Measurements from ENCODE around the gene CHADL. TPM values are rescaled to one million over a fixed set of nuclear protein-coding genes. Genes with fewer than 3 reads are reported as not detected.

CHADL gene
- total and polyA plus RNA-seq, 9 of the 15 experiments (the other 6 are each of a cell fraction or from before 2014, with no cell fraction given) = not detected

DNA sequence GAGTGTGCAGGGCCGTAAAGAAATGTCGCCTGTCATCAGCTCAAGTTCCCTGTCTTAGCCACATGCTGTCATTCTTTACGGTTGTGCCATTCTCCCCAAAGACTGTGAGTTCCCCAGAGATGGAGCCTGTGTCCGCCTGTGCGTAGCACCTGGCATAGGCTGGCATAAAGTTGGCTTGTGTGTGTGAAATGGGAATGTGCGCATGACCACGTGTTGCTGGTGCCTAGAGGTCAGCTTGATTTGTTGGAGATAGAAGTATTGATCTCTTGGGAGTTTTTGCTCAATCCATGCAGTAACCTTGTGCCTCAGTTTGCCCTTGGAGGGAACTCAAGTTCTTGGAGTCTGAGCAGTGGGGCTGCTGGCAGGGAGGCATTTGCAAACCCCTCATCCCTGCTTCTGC is 9.4 kb downstream of the CHADL start (continued):
- TF ChIP-seq, protein P1, sequence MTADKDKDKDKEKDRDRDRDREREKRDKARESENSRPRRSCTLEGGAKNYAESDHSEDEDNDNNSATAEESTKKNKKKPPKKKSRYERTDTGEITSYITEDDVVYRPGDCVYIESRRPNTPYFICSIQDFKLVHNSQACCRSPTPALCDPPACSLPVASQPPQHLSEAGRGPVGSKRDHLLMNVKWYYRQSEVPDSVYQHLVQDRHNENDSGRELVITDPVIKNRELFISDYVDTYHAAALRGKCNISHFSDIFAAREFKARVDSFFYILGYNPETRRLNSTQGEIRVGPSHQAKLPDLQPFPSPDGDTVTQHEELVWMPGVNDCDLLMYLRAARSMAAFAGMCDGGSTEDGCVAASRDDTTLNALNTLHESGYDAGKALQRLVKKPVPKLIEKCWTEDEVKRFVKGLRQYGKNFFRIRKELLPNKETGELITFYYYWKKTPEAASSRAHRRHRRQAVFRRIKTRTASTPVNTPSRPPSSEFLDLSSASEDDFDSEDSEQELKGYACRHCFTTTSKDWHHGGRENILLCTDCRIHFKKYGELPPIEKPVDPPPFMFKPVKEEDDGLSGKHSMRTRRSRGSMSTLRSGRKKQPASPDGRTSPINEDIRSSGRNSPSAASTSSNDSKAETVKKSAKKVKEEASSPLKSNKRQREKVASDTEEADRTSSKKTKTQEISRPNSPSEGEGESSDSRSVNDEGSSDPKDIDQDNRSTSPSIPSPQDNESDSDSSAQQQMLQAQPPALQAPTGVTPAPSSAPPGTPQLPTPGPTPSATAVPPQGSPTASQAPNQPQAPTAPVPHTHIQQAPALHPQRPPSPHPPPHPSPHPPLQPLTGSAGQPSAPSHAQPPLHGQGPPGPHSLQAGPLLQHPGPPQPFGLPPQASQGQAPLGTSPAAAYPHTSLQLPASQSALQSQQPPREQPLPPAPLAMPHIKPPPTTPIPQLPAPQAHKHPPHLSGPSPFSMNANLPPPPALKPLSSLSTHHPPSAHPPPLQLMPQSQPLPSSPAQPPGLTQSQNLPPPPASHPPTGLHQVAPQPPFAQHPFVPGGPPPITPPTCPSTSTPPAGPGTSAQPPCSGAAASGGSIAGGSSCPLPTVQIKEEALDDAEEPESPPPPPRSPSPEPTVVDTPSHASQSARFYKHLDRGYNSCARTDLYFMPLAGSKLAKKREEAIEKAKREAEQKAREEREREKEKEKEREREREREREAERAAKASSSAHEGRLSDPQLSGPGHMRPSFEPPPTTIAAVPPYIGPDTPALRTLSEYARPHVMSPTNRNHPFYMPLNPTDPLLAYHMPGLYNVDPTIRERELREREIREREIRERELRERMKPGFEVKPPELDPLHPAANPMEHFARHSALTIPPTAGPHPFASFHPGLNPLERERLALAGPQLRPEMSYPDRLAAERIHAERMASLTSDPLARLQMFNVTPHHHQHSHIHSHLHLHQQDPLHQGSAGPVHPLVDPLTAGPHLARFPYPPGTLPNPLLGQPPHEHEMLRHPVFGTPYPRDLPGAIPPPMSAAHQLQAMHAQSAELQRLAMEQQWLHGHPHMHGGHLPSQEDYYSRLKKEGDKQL (CRISPR knock-in tag; IDR thresholded peaks at IDR 0.05; ENCODE audit: borderline replicate concordance) = no peak
- TF ChIP-seq STAG1 (CRISPR knock-in tag; IDR thresholded peaks at IDR 0.05; ENCODE audit: borderline replicate concordance) (no peak), NFIC (IDR thresholded peaks at IDR 0.05) (no peak), PYGO2 (tag; IDR thresholded peaks at IDR 0.05) (no peak), CTBP1 (IDR thresholded peaks at IDR 0.05; ENCODE audit: borderline replicate concordance) (no peak), FIP1L1 (IDR thresholded peaks at IDR 0.05; ENCODE audit: low read depth, low read length, poor library complexity, severe bottlenecking) (no peak), CC2D1A (IDR thresholded peaks at IDR 0.05) (no peak), POLR2AphosphoS2 (IDR thresholded peaks at IDR 0.05; ENCODE audit: low read length) (no peak)
- TF ChIP-seq, protein P2, sequence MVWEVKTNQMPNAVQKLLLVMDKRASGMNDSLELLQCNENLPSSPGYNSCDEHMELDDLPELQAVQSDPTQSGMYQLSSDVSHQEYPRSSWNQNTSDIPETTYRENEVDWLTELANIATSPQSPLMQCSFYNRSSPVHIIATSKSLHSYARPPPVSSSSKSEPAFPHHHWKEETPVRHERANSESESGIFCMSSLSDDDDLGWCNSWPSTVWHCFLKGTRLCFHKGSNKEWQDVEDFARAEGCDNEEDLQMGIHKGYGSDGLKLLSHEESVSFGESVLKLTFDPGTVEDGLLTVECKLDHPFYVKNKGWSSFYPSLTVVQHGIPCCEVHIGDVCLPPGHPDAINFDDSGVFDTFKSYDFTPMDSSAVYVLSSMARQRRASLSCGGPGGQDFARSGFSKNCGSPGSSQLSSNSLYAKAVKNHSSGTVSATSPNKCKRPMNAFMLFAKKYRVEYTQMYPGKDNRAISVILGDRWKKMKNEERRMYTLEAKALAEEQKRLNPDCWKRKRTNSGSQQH (CRISPR knock-in tag; IDR thresholded peaks at IDR 0.05) = no peak
- TF ChIP-seq, protein P3, sequence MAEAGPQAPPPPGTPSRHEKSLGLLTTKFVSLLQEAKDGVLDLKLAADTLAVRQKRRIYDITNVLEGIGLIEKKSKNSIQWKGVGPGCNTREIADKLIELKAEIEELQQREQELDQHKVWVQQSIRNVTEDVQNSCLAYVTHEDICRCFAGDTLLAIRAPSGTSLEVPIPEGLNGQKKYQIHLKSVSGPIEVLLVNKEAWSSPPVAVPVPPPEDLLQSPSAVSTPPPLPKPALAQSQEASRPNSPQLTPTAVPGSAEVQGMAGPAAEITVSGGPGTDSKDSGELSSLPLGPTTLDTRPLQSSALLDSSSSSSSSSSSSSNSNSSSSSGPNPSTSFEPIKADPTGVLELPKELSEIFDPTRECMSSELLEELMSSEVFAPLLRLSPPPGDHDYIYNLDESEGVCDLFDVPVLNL (CRISPR knock-in tag; IDR thresholded peaks at IDR 0.05; ENCODE audit: low read depth) = no peak
- TF ChIP-seq, protein P4, sequence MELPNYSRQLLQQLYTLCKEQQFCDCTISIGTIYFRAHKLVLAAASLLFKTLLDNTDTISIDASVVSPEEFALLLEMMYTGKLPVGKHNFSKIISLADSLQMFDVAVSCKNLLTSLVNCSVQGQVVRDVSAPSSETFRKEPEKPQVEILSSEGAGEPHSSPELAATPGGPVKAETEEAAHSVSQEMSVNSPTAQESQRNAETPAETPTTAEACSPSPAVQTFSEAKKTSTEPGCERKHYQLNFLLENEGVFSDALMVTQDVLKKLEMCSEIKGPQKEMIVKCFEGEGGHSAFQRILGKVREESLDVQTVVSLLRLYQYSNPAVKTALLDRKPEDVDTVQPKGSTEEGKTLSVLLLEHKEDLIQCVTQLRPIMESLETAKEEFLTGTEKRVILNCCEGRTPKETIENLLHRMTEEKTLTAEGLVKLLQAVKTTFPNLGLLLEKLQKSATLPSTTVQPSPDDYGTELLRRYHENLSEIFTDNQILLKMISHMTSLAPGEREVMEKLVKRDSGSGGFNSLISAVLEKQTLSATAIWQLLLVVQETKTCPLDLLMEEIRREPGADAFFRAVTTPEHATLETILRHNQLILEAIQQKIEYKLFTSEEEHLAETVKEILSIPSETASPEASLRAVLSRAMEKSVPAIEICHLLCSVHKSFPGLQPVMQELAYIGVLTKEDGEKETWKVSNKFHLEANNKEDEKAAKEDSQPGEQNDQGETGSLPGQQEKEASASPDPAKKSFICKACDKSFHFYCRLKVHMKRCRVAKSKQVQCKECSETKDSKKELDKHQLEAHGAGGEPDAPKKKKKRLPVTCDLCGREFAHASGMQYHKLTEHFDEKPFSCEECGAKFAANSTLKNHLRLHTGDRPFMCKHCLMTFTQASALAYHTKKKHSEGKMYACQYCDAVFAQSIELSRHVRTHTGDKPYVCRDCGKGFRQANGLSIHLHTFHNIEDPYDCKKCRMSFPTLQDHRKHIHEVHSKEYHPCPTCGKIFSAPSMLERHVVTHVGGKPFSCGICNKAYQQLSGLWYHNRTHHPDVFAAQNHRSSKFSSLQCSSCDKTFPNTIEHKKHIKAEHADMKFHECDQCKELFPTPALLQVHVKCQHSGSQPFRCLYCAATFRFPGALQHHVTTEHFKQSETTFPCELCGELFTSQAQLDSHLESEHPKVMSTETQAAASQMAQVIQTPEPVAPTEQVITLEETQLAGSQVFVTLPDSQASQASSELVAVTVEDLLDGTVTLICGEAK (IDR thresholded peaks at IDR 0.05) = no peak
- TF ChIP-seq, protein P4 (CRISPR knock-in tag; IDR thresholded peaks at IDR 0.05) = no peak
